HepG2 (cell line): ENCODE data around the gene LAMA5.

ENCODE experiments used
- MXI1 ChIP-seq: IDR thresholded peaks from 3 replicates; pipeline ENCODE4 v1.6.1; 2012; ENCODE audit warnings: low read depth, low read length, inconsistent platforms, borderline replicate concordance
- PHF21A ChIP-seq: sonication (generic); formaldehyde crosslinking; IDR thresholded peaks from 2 replicates; pipeline ENCODE4 v1.5.0; 2020; ENCODE audit warnings: mild to moderate bottlenecking, missing genetic modification reagents
- PRDM15 ChIP-seq: sonication (generic); formaldehyde crosslinking; IDR thresholded peaks from 2 replicates; pipeline ENCODE4 v1.4.0; 2020; ENCODE audit warnings: missing genetic modification reagents
- YY1 ChIP-seq: IDR thresholded peaks from 2 replicates; pipeline ENCODE4 v1.6.1; 2011; ENCODE audit warnings: low read length, low read depth, moderate library complexity, mild to moderate bottlenecking; ENCODE audit not compliant: insufficient read depth, insufficient replicate concordance

GRCh38 chr20:62355516-62355877 is 11.6 kb downstream of the LAMA5 start:
- TF ChIP-seq YY1 = no peak
- TF ChIP-seq PRDM15 = no peak
- TF ChIP-seq PHF21A = no peak
- no peak for TF ChIP-seq MXI1
